ENCODE results near the gene NRTN. TPM values are rescaled to one million over a fixed set of nuclear protein-coding genes. Genes with fewer than 3 reads are reported as not detected.

Gene NRTN
- total RNA-seq, 4 donors from 2014 or later: 0.82 to 3.8 (median 1.5) TPM

DNA sequence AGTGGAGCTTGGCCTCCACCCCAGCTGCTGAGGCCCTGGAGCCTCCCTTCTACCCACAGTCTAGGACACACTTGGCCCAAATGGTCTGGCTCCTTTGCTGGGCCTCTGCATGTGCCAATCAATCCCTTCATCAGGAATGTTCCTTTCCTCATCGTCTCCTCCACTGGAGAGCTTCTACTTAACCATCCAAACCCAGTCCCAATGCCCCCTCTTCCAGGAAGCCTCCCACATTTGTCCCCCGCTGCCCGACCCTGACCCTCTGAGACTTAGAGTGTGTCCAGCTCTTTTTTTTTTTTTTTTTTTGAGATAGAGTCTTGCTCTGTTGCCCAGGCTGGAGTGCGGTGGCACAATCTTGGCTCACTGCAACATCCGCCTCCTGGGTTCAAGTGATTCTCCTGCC is 16.4 kb upstream of the NRTN start:
- Histone ChIP-seq H3K4me3 (no peak overlapping the region), H3K36me3 (peaks cover 0 to 47% (median 20%) of the 10 kb centered on the region in 4 donors), H3K4me1 (peaks cover 0 to 7% (median 6%) of the 10 kb centered on the region in 4 donors), H3K27ac (no peak overlapping the region), H3K27me3 (no peaks in the 10 kb centered on the region), H3K9me3 (no peaks in the 10 kb centered on the region)
- intact Hi-C loops (cut with DNase I; ENCODE audit: low total_unique reads) (no loop called here), in situ Hi-C loops (cut with MboI; ENCODE audit: low pct_ligation_motif_present in 1 of 4, low pct_unique_long_range_greater_than_20kb in 1 of 4, low sequenced_read_pairs in 3 of 4) (no loop called here)
- WGBS, 2 donors (ENCODE audit: low coverage in 1 of 2): 97% methylated on average over 5 of the region's 5 CpGs; no CpG with 5 or more reads in 1 of the 2 donors
- TF ChIP-seq, protein P1, sequence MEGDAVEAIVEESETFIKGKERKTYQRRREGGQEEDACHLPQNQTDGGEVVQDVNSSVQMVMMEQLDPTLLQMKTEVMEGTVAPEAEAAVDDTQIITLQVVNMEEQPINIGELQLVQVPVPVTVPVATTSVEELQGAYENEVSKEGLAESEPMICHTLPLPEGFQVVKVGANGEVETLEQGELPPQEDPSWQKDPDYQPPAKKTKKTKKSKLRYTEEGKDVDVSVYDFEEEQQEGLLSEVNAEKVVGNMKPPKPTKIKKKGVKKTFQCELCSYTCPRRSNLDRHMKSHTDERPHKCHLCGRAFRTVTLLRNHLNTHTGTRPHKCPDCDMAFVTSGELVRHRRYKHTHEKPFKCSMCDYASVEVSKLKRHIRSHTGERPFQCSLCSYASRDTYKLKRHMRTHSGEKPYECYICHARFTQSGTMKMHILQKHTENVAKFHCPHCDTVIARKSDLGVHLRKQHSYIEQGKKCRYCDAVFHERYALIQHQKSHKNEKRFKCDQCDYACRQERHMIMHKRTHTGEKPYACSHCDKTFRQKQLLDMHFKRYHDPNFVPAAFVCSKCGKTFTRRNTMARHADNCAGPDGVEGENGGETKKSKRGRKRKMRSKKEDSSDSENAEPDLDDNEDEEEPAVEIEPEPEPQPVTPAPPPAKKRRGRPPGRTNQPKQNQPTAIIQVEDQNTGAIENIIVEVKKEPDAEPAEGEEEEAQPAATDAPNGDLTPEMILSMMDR (IDR thresholded peaks at IDR 0.05): no peak
- TF ChIP-seq POLR2A (IDR thresholded peaks at IDR 0.05): no peak
- TF ChIP-seq POLR2AphosphoS5 (IDR thresholded peaks at IDR 0.05): no peak
- no peak for TF ChIP-seq EP300 (IDR thresholded peaks at IDR 0.05; ENCODE audit: low read depth)
- DNase-seq: no peak

DNA sequence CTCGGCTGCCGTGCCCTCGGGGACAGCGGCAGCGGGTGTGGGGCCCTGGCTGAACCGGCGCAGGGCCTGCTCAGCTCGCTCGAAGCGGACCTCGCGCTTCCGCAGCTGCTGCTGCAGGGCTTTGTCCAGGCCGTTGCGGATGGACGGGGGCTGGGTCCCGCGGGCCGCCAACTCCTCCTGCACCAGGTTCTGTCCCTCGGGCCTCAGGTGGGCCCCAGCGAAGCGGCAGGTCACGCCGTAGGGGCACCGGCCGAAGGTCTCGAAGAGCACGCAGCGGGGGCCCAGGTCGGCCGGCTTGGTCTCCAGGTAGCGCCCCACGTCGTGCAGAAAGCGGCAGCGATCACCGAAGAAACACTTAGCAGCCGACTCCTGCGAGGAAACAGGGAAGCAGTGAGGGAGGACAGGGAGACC is 15.5 kb upstream of the NRTN start:
- in situ Hi-C loops (cut with MboI; ENCODE audit: low pct_ligation_motif_present in 1 of 4, low pct_unique_long_range_greater_than_20kb in 1 of 4, low sequenced_read_pairs in 3 of 4): no loop called here
- Histone ChIP-seq H3K9me3 (no peaks in the 10 kb centered on the region), H3K27ac (no peak overlapping the region), H3K27me3 (no peaks in the 10 kb centered on the region), H3K4me3 (no peak overlapping the region), H3K4me1 (peaks cover 0 to 7% (median 6%) of the 10 kb centered on the region in 4 donors), H3K36me3 (peaks cover 0 to 47% (median 20%) of the 10 kb centered on the region in 4 donors)
- intact Hi-C loops (cut with DNase I; ENCODE audit: low total_unique reads): no loop called here
- DNase-seq: no peak
- TF ChIP-seq EP300 (IDR thresholded peaks at IDR 0.05; ENCODE audit: low read depth) (no peak), POLR2AphosphoS5 (IDR thresholded peaks at IDR 0.05) (peak in 1 of 3 donors; percentile 8)
- WGBS, 2 donors (ENCODE audit: low coverage in 1 of 2): 94% methylated on average over 36 of the region's 39 CpGs; no CpG with 5 or more reads in 1 of the 2 donors

DNA sequence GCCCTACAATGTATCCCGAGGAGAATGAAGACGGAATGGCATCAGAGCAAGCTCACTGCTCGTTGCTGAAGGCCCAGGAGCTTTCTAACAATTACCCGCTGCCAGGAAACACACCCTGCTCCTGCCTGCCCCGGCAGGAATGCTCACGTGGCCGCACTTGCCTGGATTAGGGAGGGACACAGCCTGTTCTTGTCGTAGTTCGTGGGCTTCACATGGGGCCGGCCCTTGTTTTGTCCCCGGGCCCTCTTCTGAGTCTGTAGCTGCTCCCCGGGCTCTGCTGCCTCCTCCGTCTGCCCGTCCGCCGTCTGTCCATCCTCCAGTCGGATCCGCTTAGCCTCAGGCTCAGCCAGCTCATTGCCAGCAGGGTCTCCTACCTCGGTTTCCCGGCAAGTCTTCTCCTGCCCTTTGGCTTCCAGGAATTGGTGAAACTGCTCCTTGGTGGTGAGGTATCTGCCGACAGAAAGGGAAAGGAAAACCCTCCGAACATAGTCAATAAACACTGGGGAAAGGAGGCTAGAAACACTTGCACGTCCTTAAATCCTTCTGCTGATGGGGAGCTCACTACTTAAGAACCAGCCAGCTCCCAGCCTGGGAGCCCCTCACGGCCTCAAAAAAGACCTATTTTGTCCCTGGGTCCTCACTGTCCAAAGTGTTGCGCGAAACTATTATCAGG is 14.8 kb upstream of the NRTN start:
- Histone ChIP-seq H3K36me3 (peaks cover 0 to 46% (median 20%) of the 10 kb centered on the region in 4 donors), H3K4me3 (peak overlapping the region in 3 of 4 donors; percentile 51 to 62 (median 58)), H3K9me3 (no peaks in the 10 kb centered on the region), H3K27me3 (no peaks in the 10 kb centered on the region), H3K27ac (peak overlapping the region; percentile 90 to 97 (median 91)), H3K4me1 (peaks cover 0 to 7% (median 6%) of the 10 kb centered on the region in 4 donors)
- WGBS, 2 donors (ENCODE audit: low coverage in 1 of 2): 76 to 100% methylated on average over 1 to 25 of the region's 26 CpGs
- DNase-seq: no peak
- in situ Hi-C loops (cut with MboI; ENCODE audit: low pct_ligation_motif_present in 1 of 4, low pct_unique_long_range_greater_than_20kb in 1 of 4, low sequenced_read_pairs in 3 of 4): no loop called here
- intact Hi-C loops (cut with DNase I; ENCODE audit: low total_unique reads): no loop called here
- TF ChIP-seq EP300 (IDR thresholded peaks at IDR 0.05; ENCODE audit: low read depth) (no peak), POLR2AphosphoS5 (IDR thresholded peaks at IDR 0.05) (no peak), POLR2A (IDR thresholded peaks at IDR 0.05) (no peak)
- TF ChIP-seq, protein P1 (IDR thresholded peaks at IDR 0.05): no peak

DNA sequence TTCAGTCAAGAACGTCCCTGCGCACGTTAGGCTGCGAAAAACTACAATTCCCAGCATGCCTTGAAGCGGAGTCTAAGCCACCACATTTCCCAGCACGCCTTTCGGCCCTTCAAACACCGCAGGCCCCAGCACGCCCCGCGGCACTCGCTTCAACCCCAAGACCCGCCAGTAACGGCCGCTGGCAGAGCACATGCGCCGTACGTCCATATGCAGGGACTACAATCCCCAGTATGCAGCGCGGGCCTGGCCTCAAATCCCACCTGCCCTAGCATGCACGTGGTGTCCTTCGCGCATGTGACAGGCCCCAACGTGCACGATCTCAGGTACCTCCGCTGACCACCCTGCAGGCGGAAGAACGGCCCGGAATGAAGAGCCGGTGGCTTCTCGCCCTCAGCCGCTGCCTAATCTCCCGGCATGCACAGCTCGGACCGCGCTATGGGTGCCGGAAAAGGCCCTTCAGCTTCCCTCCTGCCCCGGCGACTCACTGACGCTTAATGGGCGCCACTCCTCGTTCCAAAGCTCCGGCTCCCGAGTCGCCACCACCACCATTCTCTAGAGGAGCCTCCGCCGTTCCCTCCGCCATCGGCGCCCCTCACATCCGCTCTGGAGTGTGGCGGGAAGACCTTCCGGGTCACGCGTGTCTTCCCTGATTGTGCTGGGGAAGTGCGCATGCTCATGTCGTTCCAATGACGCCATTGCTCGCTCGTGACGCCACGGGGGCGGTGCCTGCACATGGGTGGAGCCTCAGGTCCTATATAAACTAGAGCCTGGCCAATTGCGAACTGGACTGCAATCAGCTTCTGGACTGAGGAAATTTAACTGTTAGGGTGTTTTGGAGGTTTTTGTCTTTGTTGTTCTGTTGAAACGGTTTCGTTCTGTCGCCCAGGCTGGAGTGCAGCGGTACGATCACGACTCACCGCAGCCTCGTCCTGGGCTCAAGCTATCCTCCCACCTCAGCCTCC is 14.0 kb upstream of the NRTN start, which contains the start of gene DUS3L:
Gene DUS3L (minus strand): TSS at position 605 of the 962 bp plus-strand sequence. CDS start 22 bp downstream, at position 583.
- WGBS, 2 donors (ENCODE audit: low coverage in 1 of 2): 11% methylated on average over 72 of the region's 72 CpGs; no CpG with 5 or more reads in 1 of the 2 donors
- in situ Hi-C loops (cut with MboI; ENCODE audit: low pct_ligation_motif_present in 1 of 4, low pct_unique_long_range_greater_than_20kb in 1 of 4, low sequenced_read_pairs in 3 of 4): no loop called here
- Histone ChIP-seq H3K4me3 (peak within 1 kb of the TSS; percentile 40 to 62 (median 54)), H3K27me3 (no peaks in the 10 kb centered on the region), H3K36me3 (peaks cover 0 to 37% (median 13%) of the 10 kb centered on the region in 4 donors), H3K4me1 (peaks cover 0 to 7% (median 6%) of the 10 kb centered on the region in 4 donors), H3K9me3 (no peaks in the 10 kb centered on the region), H3K27ac (peak within 1 kb of the TSS; percentile 90 to 97 (median 91))
- intact Hi-C loops (cut with DNase I; ENCODE audit: low total_unique reads): no loop called here
- TF ChIP-seq POLR2AphosphoS5 (IDR thresholded peaks at IDR 0.05) (peak; percentile 59 to 93 (median 90)), EP300 (IDR thresholded peaks at IDR 0.05; ENCODE audit: low read depth) (peak; percentile 4), POLR2A (IDR thresholded peaks at IDR 0.05) (peak; percentile 84)
- TF ChIP-seq, protein P1 (IDR thresholded peaks at IDR 0.05): peak in 1 of 5 experiments; percentile 22
- DNase-seq: peak; percentile 97

All from transverse colon (tissue), 4 donors.